Stimulated activated CD4-positive, alpha-beta T cell treated with anti-CD3 and anti-CD28 coated beads, Interleukin-12 subunit alpha, Interleukin-12 subunit beta, amount 100 ng/mL, for 4 hours (primary cell): ENCODE data around the gene SLCO3A1.

Source experiments
- DNase-seq: peaks from one replicate; pipeline ENCODE4 v3.0.0-alpha.2; 2020

Gene SLCO3A1

DNA sequence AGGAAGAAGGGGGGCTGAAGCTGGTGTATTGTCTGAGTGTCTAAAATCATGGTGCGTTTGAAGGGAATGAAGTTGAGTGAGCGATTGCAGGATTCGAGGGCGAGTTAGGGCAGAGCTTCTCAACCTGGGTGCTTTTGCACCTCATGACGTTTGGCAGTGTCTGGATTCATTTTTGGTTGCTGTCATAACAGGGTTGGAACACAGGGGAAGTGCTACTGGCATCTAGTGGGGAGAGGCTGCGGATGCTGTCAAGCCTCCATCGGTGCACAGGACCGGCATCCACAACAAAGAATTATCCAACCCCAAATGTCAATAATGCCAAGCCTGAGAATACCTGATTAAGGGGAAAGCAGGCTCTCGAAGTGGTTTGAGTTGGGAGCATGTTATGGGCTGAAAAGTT lies 120.0 kb downstream of the SLCO3A1 start:
- no peak for DNase-seq

DNA sequence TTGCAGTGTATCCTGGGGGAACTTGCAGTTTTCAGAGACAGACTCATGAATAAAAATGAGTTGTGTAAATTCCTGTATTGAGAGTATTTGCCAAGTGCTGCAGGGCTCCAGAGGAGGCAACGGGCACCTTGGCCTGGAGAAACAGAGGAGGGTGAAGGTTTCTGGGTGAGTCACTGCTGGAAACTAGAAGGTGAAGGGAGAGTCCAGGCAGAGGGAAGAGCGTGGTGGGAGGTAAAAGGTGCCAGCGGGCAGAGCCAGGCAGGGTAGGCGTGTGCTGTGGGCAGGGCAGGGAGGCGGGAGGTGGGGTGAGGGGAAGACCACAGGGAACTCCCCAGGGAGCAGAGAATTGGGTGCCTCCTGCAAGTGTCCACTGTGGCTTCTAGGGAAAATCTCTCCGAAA lies 120.8 kb downstream of the SLCO3A1 start:
- no peak for DNase-seq

DNA sequence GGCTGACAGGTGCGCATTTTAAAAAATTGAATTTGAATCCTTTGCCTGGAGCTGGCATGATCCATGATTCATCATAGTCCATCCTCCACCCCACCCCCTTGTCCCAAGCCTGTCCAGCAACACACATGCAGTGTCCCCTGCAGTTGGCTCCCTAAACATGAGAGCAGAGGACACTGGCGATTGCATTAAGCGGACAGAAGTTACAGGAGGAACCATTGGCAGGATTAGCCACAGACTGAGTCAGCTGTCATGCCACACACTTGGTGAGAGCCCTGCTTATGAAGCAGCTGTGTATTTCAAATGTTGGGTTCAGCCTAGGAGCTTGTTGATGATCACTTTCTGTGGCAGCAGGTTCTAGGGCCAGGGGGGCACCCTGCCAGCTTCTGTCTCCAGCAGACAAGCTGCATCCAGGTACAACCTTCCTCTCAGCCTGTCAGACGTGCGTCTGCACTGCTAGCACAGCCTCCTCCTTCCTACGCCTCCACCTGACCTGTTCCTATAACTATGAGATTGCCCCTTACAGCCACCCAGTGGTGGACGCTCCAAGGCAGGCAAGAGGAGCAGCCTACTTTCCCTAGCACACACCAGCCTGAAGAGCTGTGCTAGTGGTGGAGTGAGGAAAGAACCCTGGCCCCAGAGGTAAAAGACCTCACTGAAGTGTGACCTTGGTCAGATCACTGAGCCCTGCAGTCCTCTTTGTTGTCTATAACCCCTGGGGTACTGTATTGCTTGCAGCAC lies 121.9 kb downstream of the SLCO3A1 start:
- no peak for DNase-seq

DNA sequence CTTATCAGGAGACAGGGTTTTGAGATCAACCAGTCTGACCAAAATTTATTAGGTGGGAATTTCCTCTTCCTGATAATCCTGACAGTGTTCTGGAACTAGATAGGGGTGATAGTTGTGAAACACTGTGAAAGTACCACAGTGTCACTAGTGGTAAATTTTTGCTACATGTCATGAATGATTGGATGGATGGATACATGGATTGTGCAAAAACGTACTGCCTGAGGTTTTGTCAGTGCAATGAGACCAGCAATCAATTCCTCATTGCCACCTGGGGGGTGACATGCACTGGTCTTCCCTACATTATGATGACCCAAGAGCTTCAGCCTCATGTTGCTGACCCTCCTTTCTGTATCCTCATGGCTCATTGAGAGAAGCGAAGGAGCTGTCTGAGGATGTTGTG lies 123.5 kb downstream of the SLCO3A1 start:
- DNase-seq: no peak

DNA sequence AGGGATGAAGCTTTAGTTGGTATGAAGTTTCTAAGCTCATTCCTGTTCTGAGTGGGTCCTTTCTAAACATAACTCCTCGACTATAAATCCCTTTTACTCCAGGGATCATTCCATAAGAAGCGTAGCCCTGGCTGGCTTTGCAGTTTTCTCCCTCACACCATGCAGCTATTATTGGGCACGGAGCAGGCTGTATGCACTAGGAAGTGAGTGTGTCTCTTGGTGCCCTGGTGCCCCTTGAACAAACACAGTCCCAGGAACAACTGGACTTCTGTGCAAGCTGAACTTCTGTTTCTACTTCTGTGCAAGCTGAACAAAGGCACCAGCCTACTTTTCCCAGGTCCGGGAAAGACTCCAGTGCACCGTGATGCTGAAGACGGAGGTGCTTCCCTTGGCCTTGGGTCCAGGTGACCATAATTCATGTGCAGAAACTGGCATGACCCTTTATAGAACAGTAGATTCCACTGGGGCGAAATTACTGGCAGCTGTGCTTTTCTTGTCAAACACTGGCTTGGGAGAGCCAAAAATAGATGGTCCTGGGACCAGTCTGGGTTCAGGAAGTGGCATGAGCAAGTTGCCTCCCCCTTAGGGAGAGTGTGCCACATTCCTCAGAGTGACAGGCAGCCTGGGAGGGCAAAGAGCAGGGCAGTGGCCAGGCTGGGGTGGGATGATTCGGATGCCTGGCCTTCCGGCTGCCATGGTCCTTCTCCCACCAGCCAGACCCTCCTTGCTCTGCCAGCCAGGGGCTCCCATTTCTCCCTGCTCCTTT lies 127.2 kb downstream of the SLCO3A1 start:
- DNase-seq: no peak

DNA sequence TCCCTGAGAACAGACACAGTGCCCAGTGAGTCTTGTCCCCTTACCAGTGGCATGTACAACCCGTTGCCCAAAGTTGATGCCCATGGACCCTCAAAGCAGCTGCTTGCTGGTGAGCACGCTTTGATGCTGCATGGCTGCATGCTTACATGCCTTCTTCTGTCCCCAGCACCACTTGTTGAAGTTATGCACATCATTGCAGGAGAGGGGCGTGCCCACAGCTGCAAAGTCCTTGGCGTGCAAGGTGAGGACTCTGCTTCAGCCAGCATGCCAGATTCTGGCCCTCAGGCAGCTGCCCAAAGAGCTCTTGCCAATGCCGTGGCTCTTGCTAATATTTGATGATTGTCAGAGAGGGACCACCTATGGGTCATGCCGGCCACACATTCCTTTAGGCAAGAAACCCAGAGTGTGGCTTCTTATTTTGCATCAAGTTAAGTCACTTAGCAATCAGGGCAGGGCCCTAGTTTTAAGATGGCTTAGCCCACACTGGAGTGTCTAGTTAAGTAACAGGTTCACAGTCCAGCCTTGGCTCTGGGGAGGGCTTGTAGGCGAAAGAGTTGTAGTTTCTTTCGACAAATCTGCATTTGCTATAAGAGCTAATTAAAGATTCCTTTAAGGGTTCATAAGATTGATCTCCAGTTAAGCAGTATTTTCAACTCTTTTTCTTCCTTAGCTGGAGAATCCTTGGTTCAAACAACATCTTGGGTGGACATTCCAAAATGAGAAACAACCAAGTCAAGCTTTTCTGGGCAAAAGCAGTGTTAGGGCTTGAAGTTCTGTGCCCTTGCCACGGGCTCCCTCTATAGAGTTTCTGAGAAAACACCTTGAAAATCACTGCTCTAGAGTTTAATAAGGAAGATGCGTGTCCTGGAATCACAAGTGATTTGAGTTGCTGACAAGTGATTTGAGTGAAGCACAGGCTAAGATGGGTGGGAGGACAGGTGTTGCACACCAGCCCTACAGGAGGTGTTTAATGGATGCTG lies 128.6 kb downstream of the SLCO3A1 start:
- DNase-seq: no peak

DNA sequence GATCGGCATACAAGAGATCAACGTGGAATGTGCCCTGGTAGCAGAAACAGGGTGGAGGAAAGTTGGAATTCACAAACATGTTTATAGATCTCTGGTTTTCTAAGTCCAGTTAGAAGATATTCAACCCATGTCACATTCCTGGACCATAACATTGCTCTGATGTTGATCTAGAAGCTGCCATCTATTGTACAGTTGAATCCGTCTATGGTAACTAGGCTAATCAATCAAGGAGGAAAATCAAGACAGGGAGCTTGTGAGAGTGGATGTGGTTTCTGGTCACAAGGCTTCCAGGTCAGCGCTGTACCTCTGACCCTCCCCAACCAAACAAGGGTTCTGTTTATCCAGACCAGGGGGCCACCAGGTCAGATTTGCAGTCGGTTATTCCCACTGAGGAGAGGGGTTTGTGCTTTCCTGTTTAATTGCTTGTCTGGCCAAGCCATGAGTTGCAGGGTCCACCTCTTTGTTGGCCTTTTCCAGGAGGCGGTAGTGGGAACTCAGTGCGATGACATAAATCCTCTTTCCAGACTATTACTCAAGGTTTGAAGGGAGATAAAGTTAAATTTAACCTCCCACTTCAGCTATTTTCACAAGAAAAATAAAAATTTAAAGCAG lies 130.3 kb downstream of the SLCO3A1 start:
- DNase-seq: no peak

DNA sequence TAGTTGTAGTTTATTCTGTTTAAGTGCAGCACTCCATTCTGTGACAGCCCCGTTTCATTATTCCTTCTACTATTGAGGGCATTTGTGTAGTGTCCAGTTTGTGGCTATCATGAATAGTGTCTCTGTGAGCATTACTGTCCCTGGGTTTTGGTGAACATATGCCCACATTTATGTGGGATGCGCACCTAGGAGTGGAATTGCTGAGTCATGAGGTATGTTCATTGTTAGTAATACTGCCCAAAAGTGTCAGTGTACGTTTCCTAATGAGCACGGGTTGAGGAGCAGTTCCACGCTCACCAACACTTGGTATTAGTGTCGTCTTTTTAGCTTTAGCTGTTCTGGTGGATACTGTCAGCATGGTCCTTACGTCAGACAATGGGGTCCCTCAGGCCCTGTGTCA lies 131.8 kb downstream of the SLCO3A1 start:
- no peak for DNase-seq

DNA sequence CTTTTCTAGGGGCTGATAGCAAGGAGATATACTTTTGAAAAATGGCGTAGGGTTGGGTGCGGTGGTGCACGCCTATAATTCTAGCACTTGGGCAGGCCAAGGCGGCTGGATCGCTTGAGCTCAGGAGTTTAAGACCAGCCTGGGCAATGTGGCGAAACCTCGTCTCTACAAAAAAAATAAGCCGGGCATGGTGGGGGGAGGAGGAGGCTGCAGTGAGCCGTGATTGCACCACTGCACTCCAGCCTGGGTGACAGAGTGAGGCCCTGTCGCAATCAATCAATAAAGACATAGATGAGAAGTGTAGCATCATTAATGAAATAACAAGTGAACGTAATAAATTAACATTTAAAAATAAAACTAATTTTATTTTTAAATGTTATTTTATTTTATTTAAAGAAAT lies 134.6 kb downstream of the SLCO3A1 start:
- no peak for DNase-seq

DNA sequence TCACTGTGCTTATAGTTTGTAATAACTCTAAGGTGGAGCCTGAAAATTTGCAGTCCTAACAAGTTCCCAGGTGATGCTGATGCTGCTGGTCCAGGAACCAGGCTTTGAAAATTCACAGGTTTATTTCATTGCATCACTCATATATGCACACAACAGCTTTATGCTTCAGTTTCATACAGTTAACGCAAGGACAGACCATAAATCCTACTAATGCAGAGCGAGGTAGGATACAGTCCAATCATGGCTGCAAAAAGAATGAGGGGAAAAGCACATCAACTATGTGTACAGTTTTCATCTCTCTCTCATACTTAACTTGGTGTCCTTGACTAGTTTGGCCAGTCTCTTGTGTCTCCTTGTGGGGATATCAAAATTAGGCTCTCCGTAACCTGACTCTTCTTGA lies 135.1 kb downstream of the SLCO3A1 start:
- DNase-seq: no peak

DNA sequence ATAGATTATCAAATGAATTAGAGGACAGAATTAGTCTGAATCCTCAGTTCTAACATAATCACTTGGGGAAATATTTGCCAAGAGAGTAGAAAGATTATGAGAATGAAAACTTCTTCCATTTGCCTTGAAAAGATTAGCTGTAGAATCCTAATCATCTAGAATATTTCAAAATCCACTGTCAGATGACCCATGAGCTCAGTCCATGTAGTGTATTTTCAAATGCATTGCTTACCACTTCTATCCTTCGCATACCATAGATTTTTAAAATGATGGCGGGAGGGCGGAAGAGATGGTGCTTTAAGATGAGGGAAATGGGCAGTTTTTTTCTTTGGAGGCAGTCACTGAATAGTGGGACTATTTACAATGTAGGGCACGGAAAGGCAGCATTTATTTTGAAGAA lies 136.3 kb downstream of the SLCO3A1 start:
- no peak for DNase-seq

DNA sequence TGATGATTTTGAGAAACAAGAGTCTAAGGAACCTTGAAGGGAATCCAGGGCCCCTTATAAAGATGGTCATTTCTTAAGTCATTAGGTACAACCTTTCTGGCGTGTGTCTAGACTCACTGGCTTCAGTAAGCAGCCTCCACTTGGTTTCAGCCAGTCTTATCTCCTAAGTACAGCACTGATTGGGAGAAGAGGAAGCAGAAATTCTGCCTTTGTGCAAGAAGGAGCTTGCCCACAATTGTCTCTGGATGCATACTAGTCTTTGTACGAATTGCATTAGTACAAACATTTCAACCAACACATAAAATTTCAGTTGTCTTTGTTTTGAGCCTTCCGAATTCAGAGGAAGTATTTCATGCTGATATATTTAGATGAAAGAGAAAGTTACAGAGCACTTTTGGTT lies 139.4 kb downstream of the SLCO3A1 start:
- DNase-seq: no peak

DNA sequence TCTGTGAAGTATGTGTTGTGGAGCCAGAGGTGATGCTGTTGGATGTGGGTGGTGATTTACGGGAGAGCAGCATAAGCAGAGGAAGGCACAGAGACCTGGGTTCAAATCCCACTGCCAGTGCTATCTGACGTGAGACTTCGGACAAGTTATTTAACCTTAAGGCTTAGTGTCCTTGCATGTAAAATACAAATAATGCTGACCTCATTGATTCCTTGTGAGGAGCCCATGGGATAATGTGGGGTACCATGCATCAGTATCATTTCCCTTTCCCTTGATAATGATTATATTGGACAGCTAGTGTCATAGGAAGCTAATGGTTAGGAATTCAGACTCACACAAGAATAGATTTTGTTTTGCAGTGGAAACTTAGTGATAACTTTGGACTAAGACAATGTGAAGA lies 141.6 kb downstream of the SLCO3A1 start:
- no peak for DNase-seq

DNA sequence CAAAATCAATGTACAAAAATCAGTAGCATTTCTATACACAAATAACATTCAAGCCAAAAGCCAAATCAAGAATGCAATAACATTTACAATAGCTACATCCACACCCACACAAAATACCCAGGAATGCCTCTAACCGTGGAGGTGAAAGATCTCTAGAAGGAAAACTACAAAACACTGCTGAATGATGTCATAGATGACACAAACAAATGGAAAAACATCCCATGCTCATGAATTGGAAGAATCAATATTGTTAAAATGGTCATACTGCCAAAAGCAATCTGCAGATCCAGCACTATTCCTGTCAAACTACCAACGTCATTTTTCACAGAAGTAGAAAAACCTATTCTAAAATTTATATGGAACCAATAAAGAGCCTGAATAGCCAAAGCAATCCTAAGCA lies 143.7 kb downstream of the SLCO3A1 start:
- no peak for DNase-seq

DNA sequence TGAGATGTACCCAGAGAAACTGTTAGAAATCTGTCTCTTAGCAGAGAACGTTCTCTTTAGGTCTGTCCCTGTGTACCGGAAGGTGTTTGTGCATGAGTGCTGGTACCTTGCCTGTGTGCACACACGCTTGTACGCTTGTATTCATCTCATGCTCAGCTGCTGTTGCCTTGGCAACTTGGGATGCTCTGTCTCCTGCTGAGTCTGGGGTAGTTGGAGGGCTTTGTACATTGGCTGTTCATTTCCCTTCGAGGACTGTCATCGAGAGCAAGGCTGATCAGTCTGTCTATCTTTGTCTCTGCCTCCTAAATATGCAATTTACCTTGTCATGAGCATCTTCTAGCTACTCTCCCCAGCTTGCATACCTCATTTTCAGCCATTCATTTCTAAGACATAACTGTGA lies 147.2 kb downstream of the SLCO3A1 start:
- no peak for DNase-seq

DNA sequence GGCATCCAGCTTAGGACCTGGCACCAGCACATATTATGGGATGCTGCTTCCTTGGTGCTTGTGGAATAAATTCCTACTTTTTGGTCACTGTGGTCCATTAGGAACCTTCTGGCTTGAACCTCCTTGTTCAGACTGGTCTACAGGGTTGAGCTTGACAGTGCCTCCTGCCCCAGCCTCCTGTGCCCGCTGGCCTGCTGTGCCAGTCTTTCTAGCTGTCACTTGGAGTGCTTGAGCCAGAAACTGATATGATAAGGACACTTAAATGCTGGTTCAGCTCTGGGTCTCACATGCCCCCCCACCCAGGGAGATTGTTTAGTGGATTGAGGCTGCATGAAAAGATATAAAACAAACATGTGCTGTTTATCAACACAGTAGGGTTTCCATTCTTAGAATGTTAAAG lies 147.8 kb downstream of the SLCO3A1 start:
- no peak for DNase-seq

DNA sequence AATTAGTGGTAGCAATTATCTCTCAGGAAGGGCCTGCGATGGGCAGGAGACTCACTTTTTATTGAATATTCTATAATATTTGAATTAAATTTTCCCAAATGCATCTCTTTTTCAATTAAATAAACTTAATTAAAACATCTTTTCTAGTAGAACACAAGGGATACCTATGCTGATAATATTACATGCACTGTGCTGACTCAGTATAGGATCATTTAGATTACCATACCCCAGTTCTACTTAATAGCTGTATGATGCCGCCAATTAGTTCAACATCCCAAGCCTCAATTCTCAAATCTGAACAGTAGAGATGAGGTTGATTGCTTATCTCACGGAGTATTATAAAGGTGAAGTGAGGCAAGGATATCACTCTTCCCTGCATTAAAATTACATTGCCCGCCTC lies 149.2 kb downstream of the SLCO3A1 start:
- DNase-seq: no peak

DNA sequence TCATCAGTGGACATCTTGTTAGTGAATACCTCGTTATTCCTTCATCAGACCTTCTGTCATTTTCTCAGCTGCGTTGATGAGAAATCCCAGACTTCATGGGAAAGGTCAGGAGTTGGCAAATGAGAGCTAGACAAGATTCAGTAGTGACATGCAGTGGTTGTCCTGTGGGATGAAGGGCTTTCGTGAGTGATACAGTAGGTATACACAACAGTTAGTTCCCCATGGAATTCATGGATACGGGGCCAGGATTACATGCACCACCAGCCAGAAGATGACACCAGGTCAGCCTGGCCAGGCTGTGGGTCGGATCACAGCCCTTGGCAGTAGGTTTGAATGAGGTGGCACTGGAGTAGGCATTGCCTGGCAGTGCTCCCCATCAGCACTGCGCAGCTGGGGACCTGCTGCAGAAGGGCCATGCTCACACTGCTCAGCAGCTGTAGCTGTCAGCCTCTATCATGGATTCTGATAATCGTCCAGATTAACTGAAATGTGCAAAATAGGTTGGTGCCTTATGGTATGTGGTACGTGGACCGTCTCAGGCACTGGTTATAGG lies 150.1 kb downstream of the SLCO3A1 start:
- DNase-seq: no peak

DNA sequence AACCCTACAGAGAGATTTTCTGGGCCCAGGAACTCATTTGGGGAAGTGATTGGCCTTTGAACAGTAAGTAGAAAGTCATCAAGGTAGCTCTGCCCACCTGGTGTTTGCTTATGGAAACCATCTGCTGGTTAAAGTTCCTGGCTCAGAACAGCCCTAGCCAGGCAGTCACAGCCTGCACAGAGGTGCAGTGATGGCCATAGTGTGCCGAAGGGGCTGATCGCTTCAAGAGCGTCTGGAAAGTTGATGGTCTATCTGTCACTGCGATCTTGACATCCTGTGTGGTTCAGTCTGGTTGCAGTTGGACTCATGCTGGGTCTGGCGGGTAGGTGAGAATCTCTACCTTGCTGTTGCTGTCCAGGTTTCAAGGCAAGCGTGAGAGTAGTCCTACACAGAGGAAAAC lies 151.6 kb downstream of the SLCO3A1 start:
- DNase-seq: no peak

DNA sequence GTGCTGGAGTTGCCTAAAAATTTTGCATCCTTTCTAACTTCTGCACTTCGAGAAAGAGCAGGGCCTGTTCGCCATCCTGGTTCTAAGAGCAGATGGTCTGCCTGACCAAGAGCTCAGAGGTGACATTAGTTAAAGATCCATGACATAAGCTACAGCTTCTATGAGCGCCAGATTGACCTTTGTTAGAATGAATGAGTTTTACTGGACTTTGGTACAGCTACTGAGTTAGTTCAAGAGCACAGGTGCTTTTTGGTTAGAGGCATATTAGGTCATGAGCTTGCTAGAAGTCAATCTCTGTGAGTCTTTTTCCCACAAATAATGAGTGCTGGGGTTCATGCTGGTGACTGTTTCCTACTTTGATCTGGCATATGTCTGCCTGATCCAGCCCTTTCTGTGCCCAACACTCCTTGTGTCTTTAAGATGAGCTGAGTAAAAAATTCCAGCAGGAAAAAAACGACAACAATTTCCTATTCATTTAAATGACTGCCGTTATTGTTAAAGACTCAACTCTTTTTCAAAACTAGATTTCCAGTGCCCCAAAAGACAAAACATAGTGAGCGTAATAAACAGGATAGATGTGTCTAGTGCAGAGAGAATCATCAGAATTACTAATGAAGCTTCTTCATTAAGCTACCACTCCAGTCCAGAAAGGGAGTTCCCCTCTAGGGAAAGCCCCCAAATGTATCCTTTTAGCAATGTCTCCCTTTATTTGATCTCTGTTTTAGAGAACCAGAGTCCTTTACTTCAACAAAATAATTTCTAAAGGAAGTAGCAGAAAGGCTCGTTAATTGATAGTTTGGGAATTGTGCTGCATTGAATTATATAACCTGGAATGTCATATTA lies 152.9 kb downstream of the SLCO3A1 start:
- no peak for DNase-seq

DNA sequence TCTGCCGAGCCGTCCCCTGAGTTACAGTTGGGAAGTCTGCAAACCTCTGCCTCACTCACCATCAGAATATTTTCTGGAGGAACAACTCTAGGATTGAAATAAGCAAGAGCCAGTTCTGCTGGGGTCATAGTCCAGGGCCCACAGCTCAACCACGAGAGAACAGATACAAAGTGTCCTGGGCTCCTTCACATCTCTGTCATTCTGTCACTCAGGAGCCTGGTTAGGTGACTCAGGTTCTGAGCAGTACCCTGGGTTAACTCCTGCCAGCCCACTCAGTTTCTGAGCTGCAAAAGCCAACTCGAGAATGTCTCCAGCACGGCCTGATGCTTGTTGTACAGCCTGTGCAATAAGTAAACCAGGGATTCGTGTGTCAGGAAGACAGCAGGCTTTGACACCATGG lies 155.7 kb downstream of the SLCO3A1 start:
- DNase-seq: peak; percentile 10
